Cardiac muscle cell (in vitro differentiated cells and primary cell): ENCODE results near the gene VAPA. TPM values are rescaled to one million over a fixed set of nuclear protein-coding genes. Genes with fewer than 3 reads are reported as not detected.
"Not testable (repeated sequence)": the region's sequence is repeated elsewhere in the genome, so short reads cannot be mapped to it uniquely, and the experiment has no call there.

Experiments
- DNase-seq, 2 donors: peaks; one replicate each; pipeline versions ENCODE4 v3.0.0 to v3.0.0-alpha.2; 2010 to 2017; ENCODE audit warnings: low read depth in 1 of 2, low spot score in 1 of 2
- H3K27ac ChIP-seq: fragments of 200-600 bp; sonication (generic); 2 replicates; pipeline ENCODE4 v1.5.1; 2016
- H3K27me3 ChIP-seq: fragments of 200-600 bp; sonication (generic); 2 replicates; pipeline ENCODE4 v1.6.0; 2016; ENCODE audit warnings: control low read depth
- H3K36me3 ChIP-seq: fragments of 200-600 bp; sonication (generic); 2 replicates; pipeline ENCODE4 v1.5.1; 2016; ENCODE audit warnings: control low read depth
- H3K4me1 ChIP-seq: fragments of 200-600 bp; sonication (generic); 2 replicates; pipeline ENCODE4 v1.8.1; 2017; ENCODE audit warnings: low read depth, mild to moderate bottlenecking, mixed run types
- H3K4me3 ChIP-seq: fragments of 200-600 bp; sonication (generic); 2 replicates; pipeline ENCODE4 v1.5.1; 2016; ENCODE audit warnings: mild to moderate bottlenecking
- H3K9me3 ChIP-seq: fragments of 200-600 bp; sonication (generic); 2 replicates; pipeline ENCODE4 v1.5.1; 2017; ENCODE audit warnings: low read depth, mild to moderate bottlenecking, control low read depth
- CTCF ChIP-seq: IDR thresholded peaks from 2 replicates; pipeline ENCODE4 v1.5.1; 2012; ENCODE audit warnings: low read depth, mild to moderate bottlenecking, low read length
- polyA plus RNA-seq: library from polyadenylated mRNA; unstranded; fragments of >200 nt; fragmentation: Nextera tagmentation; extraction: Ambion mirVana; gene quantifications from 2 replicates; pipeline ENCODE4 v1.2.1, GENCODE V29; 2016
- total RNA-seq: library from RNA; depleted of rRNA; stranded (reverse); fragments of >200 nt; gene quantifications from 2 replicates; pipeline ENCODE4 v1.2.3, GENCODE V29; 2016

Gene VAPA
- total and polyA plus RNA-seq, 2 experiments from 2014 or later: 137 to 215 TPM

- Histone ChIP-seq H3K4me3 (no peak overlapping the region), H3K27me3 (no peaks in the 10 kb centered on the region), H3K4me1 (no peaks in the 10 kb centered on the region), H3K36me3 (no peaks in the 10 kb centered on the region), H3K27ac (no peak overlapping the region), H3K9me3 (no peaks in the 10 kb centered on the region)
- peak in 1 of 2 donors; percentile 17 for DNase-seq
- TF ChIP-seq CTCF: no peak
Observed at GRCh38 chr18:9890196-9890595, 23.6 kb upstream of the VAPA start.

DNA sequence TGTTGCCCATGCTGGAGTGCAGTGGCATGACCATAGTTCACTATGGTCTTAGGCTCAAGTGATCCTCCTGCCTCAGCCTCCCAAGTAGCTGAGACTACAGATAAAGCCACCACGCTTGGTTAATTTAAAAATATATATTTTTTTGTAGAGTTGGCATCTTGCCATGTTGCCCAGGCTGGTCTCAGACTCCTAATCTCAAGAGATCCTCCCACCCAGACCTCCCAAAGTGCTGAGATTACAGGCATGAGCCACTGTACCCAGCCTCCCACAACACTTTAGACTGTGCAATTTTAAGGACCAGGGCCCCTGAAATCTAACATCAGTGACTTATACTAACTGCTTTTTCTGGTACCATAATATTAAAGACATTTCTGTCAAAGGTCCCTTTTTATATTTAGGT is 22.9 kb upstream of the VAPA start:
- DNase-seq: peak in 1 of 2 donors; percentile 24
- no peak overlapping the region for H3K27ac ChIP-seq

DNA sequence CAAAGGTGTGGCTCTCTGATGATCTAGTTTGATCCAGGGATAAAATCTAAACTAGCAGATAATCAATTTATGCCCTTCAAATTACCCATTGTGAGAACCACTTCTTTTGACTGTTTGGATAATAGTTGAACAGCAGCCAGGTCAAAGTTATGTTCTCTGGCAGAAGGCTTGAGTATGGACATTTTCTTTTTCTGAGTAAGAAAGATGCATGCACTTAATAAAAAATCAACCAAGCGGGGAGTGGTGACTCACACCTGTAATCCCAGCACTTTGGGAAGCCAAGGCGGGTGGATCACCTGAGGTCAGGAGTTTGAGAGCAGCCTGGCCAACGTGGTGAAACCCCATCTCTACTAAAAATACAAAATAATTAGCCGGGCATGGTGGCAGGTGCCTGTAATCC is 22.3 kb upstream of the VAPA start:
- not testable (repeated sequence) for H3K4me1 ChIP-seq, H3K27ac ChIP-seq, H3K4me3 ChIP-seq, H3K9me3 ChIP-seq, DNase-seq, H3K36me3 ChIP-seq, H3K27me3 ChIP-seq

More for the DNA sequence above, 22.9 kb upstream of the VAPA start:
- TF ChIP-seq CTCF: no peak
- Histone ChIP-seq H3K27me3 (no peaks in the 10 kb centered on the region), H3K36me3 (no peaks in the 10 kb centered on the region), H3K4me1 (no peaks in the 10 kb centered on the region), H3K4me3 (no peak overlapping the region), H3K9me3 (no peaks in the 10 kb centered on the region)

DNA sequence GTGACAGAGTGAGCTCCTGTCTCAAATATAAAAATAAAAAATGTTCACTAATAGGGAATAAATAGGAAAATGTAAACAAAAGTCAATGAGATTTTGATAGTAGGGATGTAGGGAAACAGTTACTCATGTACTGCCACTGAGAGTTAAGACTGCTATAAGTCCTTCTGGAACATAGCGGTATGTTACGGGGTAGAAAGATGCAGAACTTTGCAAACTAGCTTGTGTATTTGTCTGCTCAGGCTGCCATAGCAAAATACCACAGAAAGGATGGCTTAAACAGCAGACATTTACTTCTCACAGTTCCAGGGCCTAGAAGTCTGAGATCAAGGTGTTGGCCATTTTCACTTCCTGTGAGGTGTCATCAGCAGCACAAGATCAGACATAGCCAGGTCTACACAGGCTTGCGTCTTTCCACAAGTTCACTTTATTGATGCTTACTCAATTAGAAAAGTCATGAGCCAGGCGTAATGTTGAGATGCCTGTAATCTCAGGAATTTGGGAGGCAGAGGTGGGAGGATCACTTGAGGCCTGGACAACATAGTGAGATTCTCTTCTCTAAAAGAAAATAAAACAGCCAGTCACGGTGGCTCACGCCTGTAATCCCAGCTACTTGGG is 19.3 kb upstream of the VAPA start:
- no peaks in the 10 kb centered on the region for H3K27me3 ChIP-seq
- no peaks in the 10 kb centered on the region for H3K36me3 ChIP-seq
- H3K9me3 ChIP-seq: no peaks in the 10 kb centered on the region
- no peak for TF ChIP-seq CTCF
- H3K27ac ChIP-seq: no peak overlapping the region
- no peaks in the 10 kb centered on the region for H3K4me1 ChIP-seq
- DNase-seq: no peak
- no peak overlapping the region for H3K4me3 ChIP-seq

- no peak for TF ChIP-seq CTCF
- H3K27me3 ChIP-seq: no peaks in the 10 kb centered on the region
- no peak overlapping the region for H3K4me3 ChIP-seq
- DNase-seq: no peak
- no peaks in the 10 kb centered on the region for H3K9me3 ChIP-seq
- H3K36me3 ChIP-seq: no peaks in the 10 kb centered on the region
- no peak overlapping the region for H3K27ac ChIP-seq
- H3K4me1 ChIP-seq: no peaks in the 10 kb centered on the region
Observed at GRCh38 chr18:9897129-9897528, 16.7 kb upstream of the VAPA start.

GRCh38 chr18:9897787-9898291 is 16.0 kb upstream of the VAPA start:
- H3K9me3 ChIP-seq, H3K27ac ChIP-seq, H3K36me3 ChIP-seq, H3K4me1 ChIP-seq, DNase-seq, H3K4me3 ChIP-seq, H3K27me3 ChIP-seq: not testable (repeated sequence)
